AG09309 (cell line): ENCODE measurements around the gene BLM.
"Not testable (repeated sequence)": the region's sequence is repeated elsewhere in the genome, so short reads cannot be mapped to it uniquely, and the experiment has no call there.

Experiments
- DNase-seq: peaks from one replicate; pipeline ENCODE4 v3.0.0-alpha.2; 2010; ENCODE audit warnings: low read depth
- H3K4me3 ChIP-seq: 2 replicates; pipeline ENCODE4 v1.5.1; 2011; ENCODE audit warnings: mild to moderate bottlenecking, low read depth, low read length, moderate library complexity; ENCODE audit not compliant: control insufficient read depth
- CTCF ChIP-seq: IDR thresholded peaks from 2 replicates; pipeline ENCODE4 v1.5.1; 2011; ENCODE audit warnings: mild to moderate bottlenecking, low read depth, low read length, inconsistent platforms; ENCODE audit not compliant: insufficient read depth, control insufficient read depth; ENCODE audit errors: missing control alignments

Gene BLM

GRCh38 chr15:90683876-90684275, 33.3 kb upstream of the BLM start:
- no peak for DNase-seq
- TF ChIP-seq CTCF, result no peak

GRCh38 chr15:90684281-90684680, 32.9 kb upstream of the BLM start:
- no peak for TF ChIP-seq CTCF
- DNase-seq, result no peak

More at GRCh38 chr15:90683876-90684275, 33.3 kb upstream of the BLM start:
- H3K4me3 ChIP-seq, result no peak overlapping the region

GRCh38 chr15:90685591-90686434, 31.3 kb upstream of the BLM start:
- DNase-seq, result no peak
- no peak for TF ChIP-seq CTCF
- no peak overlapping the region for H3K4me3 ChIP-seq

More at GRCh38 chr15:90684281-90684680, 32.9 kb upstream of the BLM start:
- H3K4me3 ChIP-seq, result no peak overlapping the region

- no peak for TF ChIP-seq CTCF
- DNase-seq, result no peak
- no peak overlapping the region for H3K4me3 ChIP-seq
Measured at GRCh38 chr15:90686435-90687218, 30.5 kb upstream of the BLM start.

- not testable (repeated sequence) for DNase-seq
Measured at GRCh38 chr15:90689326-90689961, 27.7 kb upstream of the BLM start.

GRCh38 chr15:90690585-90690984, 26.6 kb upstream of the BLM start:
- TF ChIP-seq CTCF, result no peak
- H3K4me3 ChIP-seq, result no peak overlapping the region
- no peak for DNase-seq

More at GRCh38 chr15:90689326-90689961, 27.7 kb upstream of the BLM start:
- H3K4me3 ChIP-seq, result not testable (repeated sequence)
